SK-N-SH (cell line): ENCODE results near the gene ARPC3. TPM values are rescaled to one million over a fixed set of nuclear protein-coding genes. Genes with fewer than 3 reads are reported as not detected.

ENCODE experiments used
- CTCF ChIA-PET: fragments of 300-600, 350-600 bp; formaldehyde crosslinking; extraction: SDS; loops from one replicate; lab custom pipeline; 2021; lab: Yijun Ruan, JAX
- POLR2A ChIA-PET: fragments of 350-600 bp; sonication (Branson Sonifier 250); formaldehyde crosslinking; extraction: SDS; loops from one replicate; lab custom pipeline; 2020; ENCODE audit warnings: antibody characterized with exemption, inconsistent platforms; lab: Yijun Ruan, JAX
- DNase-seq: peaks from one replicate; pipeline ENCODE4 v3.0.0; 2012
- H2AFZ ChIP-seq: fragments of 200-600 bp; sonication (generic); 2 replicates; pipeline ENCODE4 v1.8.1; 2016; ENCODE audit warnings: antibody characterized with exemption, mild to moderate bottlenecking, low read depth
- H3F3A ChIP-seq: fragments of 200-600 bp; sonication (generic); replicated peaks from 2 replicates; pipeline ENCODE3; 2016; ENCODE audit warnings: antibody characterized with exemption, mild to moderate bottlenecking; ENCODE audit not compliant: insufficient read depth
- H3K27ac ChIP-seq, 2 experiments: fragments of 200-500 bp in 1 of 2; fragments of 200-600 bp in 1 of 2; sonication (Bioruptor generic) in 1 of 2; sonication (generic), shearing (Covaris generic) in 1 of 2; 2 replicates each; pipeline versions ENCODE4 v1.5.1 to v1.6.1; 2014 to 2016; ENCODE audit warnings: low read depth in 2 of 2, inconsistent platforms in 1 of 2, low read length in 1 of 2, mild to moderate bottlenecking in 1 of 2, mixed read lengths in 1 of 2
- H3K27me3 ChIP-seq: fragments of 200-600 bp; sonication (generic), shearing (Covaris generic); 2 replicates; pipeline ENCODE4 v1.6.1; 2016; ENCODE audit warnings: mixed run types; ENCODE audit not compliant: insufficient read depth
- H3K36me3 ChIP-seq, 2 experiments: fragments of 200-500 bp in 1 of 2; fragments of 200-600 bp in 1 of 2; sonication (Bioruptor generic) in 1 of 2; sonication (generic) in 1 of 2; replicated peaks in 1 of 2; 2 replicates each; pipeline versions ENCODE3 to v1.5.1; 2014 to 2016; ENCODE audit warnings: low read length in 1 of 2, mild to moderate bottlenecking in 1 of 2; ENCODE audit not compliant: insufficient read depth in 2 of 2, control insufficient read depth in 1 of 2
- H3K4me1 ChIP-seq, 2 experiments: fragments of 200-500 bp in 1 of 2; fragments of 200-600 bp in 1 of 2; sonication (Bioruptor generic) in 1 of 2; sonication (generic), shearing (Covaris generic) in 1 of 2; 2 replicates each; pipeline versions ENCODE4 v1.5.1 to v1.6.1; 2014 to 2016; ENCODE audit warnings: low read depth in 1 of 2, low read length in 1 of 2, mixed run types in 1 of 2; ENCODE audit not compliant: insufficient read depth in 2 of 2, control insufficient read depth in 1 of 2
- H3K4me2 ChIP-seq: fragments of 200-600 bp; sonication (generic), shearing (Covaris generic); 2 replicates; pipeline ENCODE4 v1.6.1; 2017; ENCODE audit warnings: mixed run types
- H3K4me3 ChIP-seq, 2 experiments: fragments of 200-500 bp in 1 of 2; fragments of 200-600 bp in 1 of 2; sonication (Bioruptor generic) in 1 of 2; sonication (generic), shearing (Covaris generic) in 1 of 2; 2 replicates each; pipeline versions ENCODE4 v1.5.1 to v1.8.1; 2014 to 2016; ENCODE audit warnings: low read depth in 2 of 2, inconsistent platforms in 1 of 2, low read length in 1 of 2, mild to moderate bottlenecking in 1 of 2, mixed read lengths in 1 of 2, moderate library complexity in 1 of 2
- H3K79me2 ChIP-seq: fragments of 200-600 bp; sonication (generic); 2 replicates; pipeline ENCODE4 v1.8.1; 2017; ENCODE audit warnings: mild to moderate bottlenecking; ENCODE audit not compliant: insufficient read depth
- H3K9ac ChIP-seq: fragments of 200-600 bp; sonication (generic); 2 replicates; pipeline ENCODE4 v1.6.1; 2017; ENCODE audit warnings: mixed run types
- H3K9me2 ChIP-seq: fragments of 200-600 bp; sonication (generic); 2 replicates; pipeline ENCODE4 v1.6.1; 2017; ENCODE audit warnings: mixed run types
- H3K9me3 ChIP-seq: fragments of 200-600 bp; sonication (generic); 2 replicates; pipeline ENCODE4 v1.6.1; 2017; ENCODE audit warnings: mixed run types, mild to moderate bottlenecking, moderate library complexity
- H4K20me1 ChIP-seq: fragments of 200-600 bp; sonication (generic); 2 replicates; pipeline ENCODE4 v1.6.1; 2017; ENCODE audit warnings: mild to moderate bottlenecking, mixed run types; ENCODE audit not compliant: insufficient read depth
- CHD2 ChIP-seq: fragments of 150-350 bp; IDR thresholded peaks from 2 replicates; pipeline ENCODE4 v1.6.1; 2018; ENCODE audit warnings: low read length; ENCODE audit not compliant: partially characterized antibody
- EZH2phosphoT487 ChIP-seq: fragments of 200-600 bp; sonication (generic); IDR thresholded peaks from 2 replicates; pipeline ENCODE4 v1.6.1; 2017; ENCODE audit warnings: low read depth, mixed run types, mild to moderate bottlenecking, antibody characterized with exemption, moderate library complexity, borderline replicate concordance
- FOSL2 ChIP-seq: IDR thresholded peaks from 2 replicates; pipeline ENCODE4 v1.4.0; 2012; ENCODE audit warnings: low read depth, mild to moderate bottlenecking, moderate library complexity, borderline replicate concordance
- GATA2 ChIP-seq: sonication (generic); formaldehyde crosslinking; IDR thresholded peaks from 2 replicates; pipeline ENCODE4 v1.5.0; 2020; ENCODE audit warnings: mild to moderate bottlenecking, missing genetic modification reagents
- IRF3 ChIP-seq: fragments of 150-350 bp; IDR thresholded peaks from 2 replicates; pipeline ENCODE4 v1.6.1; 2016; ENCODE audit warnings: mild to moderate bottlenecking, low read depth, low read length
- NFIC ChIP-seq: IDR thresholded peaks from 2 replicates; pipeline ENCODE4 v1.4.0; 2012; ENCODE audit warnings: borderline replicate concordance
- POLR2AphosphoS5 ChIP-seq: IDR thresholded peaks from 2 replicates; pipeline ENCODE4 v1.6.1; 2012; ENCODE audit warnings: low read depth, low read length
- RFX5 ChIP-seq: IDR thresholded peaks from 2 replicates; pipeline ENCODE4 v1.6.1; 2012; ENCODE audit warnings: mild to moderate bottlenecking, improper control_type of control experiment, low read length
- TEAD4 ChIP-seq: IDR thresholded peaks from 2 replicates; pipeline ENCODE4 v1.4.0; 2012; ENCODE audit warnings: mild to moderate bottlenecking, borderline replicate concordance; ENCODE audit not compliant: insufficient read depth
- USF2 ChIP-seq: fragments of 150-350 bp; IDR thresholded peaks from 2 replicates; pipeline ENCODE4 v1.6.1; 2017; ENCODE audit warnings: antibody characterized with exemption, low read length, low read depth, borderline replicate concordance
- YY1 ChIP-seq: IDR thresholded peaks from 2 replicates; pipeline ENCODE4 v1.4.0; 2012; ENCODE audit warnings: low read depth, mild to moderate bottlenecking
- WGBS: methylation state at CpG from one replicate; pipeline ENCODE4 v1.1.6; 2017; ENCODE audit warnings: low lambda C conversion rate; 5-methylcytosine and 5-hydroxymethylcytosine counted together
- polyA plus RNA-seq, 3 experiments: library from polyadenylated mRNA; depleted of rRNA; stranded (reverse); fragments of >200 nt; gene quantifications; 2 replicates each; pipeline ENCODE4 v1.2.3, GENCODE V29; 2012
- TF ChIP-seq, protein P1 (sequence below): IDR thresholded peaks from 2 replicates; pipeline ENCODE4 v1.4.0; 2012; ENCODE audit warnings: low read depth
- TF ChIP-seq, protein P2 (sequence below): IDR thresholded peaks from 2 replicates; pipeline ENCODE4; 2012
- TF ChIP-seq, protein P3 (sequence below): IDR thresholded peaks from 2 replicates; pipeline ENCODE4 v1.4.0; 2012; ENCODE audit warnings: low read depth, borderline replicate concordance
- TF ChIP-seq, protein P4 (sequence below): fragments of 200-600 bp; sonication (generic); IDR thresholded peaks from 2 replicates; pipeline ENCODE4 v1.6.1; 2017; ENCODE audit warnings: antibody characterized with exemption, mild to moderate bottlenecking, moderate library complexity

Gene ARPC3
- polyA plus RNA-seq, 1 of the 3 experiments (the other 2 are of a cell fraction) = 50.5 TPM

DNA sequence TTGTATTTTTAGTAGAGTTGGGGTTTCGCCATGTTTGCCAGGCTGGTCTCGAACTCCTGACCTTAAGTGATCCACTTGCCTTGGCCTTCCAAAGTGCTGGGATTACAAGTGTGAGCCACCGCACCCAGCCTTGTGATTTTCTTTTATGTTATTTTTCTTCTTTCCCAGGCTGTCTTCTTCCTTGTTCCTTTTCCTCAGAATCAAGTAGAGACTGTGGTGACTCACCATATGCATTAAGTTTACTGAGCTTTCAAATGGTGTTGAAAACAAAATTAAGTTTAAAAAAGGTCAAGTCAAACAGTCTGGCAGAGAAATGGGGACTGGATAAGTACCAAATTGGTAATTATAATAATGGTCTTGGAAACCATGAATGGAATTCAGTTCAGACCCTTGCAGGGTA is 5.7 kb downstream of the ARPC3 start:
- H3K4me1 ChIP-seq = no peaks in the 10 kb centered on the region; a peak in 1 of 4 replicates
- H3K27ac ChIP-seq = no peak overlapping the region
- H3K4me3 ChIP-seq = no peak overlapping the region
- no peak overlapping the region for H3K4me2 ChIP-seq
- no peaks in the 10 kb centered on the region for H3K9me3 ChIP-seq
- H3K9me2 ChIP-seq = no peaks in the 10 kb centered on the region
- peaks cover 21% of the 10 kb centered on the region for H3F3A ChIP-seq
- DNase-seq = no peak
- no peak overlapping the region for H3K9ac ChIP-seq
- TF ChIP-seq POLR2AphosphoS5 (no peak), EZH2phosphoT487 (no peak), NFIC (no peak), TEAD4 (no peak), GATA2 (CRISPR knock-in tag) (no peak), FOSL2 (no peak), CHD2 (no peak), IRF3 (no peak), RFX5 (no peak), USF2 (no peak), YY1 (no peak)
- TF ChIP-seq, protein P1, sequence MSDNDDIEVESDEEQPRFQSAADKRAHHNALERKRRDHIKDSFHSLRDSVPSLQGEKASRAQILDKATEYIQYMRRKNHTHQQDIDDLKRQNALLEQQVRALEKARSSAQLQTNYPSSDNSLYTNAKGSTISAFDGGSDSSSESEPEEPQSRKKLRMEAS = no peak
- TF ChIP-seq, protein P2, sequence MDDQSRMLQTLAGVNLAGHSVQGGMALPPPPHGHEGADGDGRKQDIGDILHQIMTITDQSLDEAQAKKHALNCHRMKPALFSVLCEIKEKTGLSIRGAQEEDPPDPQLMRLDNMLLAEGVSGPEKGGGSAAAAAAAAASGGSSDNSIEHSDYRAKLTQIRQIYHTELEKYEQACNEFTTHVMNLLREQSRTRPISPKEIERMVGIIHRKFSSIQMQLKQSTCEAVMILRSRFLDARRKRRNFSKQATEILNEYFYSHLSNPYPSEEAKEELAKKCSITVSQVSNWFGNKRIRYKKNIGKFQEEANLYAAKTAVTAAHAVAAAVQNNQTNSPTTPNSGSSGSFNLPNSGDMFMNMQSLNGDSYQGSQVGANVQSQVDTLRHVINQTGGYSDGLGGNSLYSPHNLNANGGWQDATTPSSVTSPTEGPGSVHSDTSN = no peak
- TF ChIP-seq, protein P3, sequence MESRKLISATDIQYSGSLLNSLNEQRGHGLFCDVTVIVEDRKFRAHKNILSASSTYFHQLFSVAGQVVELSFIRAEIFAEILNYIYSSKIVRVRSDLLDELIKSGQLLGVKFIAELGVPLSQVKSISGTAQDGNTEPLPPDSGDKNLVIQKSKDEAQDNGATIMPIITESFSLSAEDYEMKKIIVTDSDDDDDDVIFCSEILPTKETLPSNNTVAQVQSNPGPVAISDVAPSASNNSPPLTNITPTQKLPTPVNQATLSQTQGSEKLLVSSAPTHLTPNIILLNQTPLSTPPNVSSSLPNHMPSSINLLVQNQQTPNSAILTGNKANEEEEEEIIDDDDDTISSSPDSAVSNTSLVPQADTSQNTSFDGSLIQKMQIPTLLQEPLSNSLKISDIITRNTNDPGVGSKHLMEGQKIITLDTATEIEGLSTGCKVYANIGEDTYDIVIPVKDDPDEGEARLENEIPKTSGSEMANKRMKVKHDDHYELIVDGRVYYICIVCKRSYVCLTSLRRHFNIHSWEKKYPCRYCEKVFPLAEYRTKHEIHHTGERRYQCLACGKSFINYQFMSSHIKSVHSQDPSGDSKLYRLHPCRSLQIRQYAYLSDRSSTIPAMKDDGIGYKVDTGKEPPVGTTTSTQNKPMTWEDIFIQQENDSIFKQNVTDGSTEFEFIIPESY = no peak
- TF ChIP-seq, protein P4, sequence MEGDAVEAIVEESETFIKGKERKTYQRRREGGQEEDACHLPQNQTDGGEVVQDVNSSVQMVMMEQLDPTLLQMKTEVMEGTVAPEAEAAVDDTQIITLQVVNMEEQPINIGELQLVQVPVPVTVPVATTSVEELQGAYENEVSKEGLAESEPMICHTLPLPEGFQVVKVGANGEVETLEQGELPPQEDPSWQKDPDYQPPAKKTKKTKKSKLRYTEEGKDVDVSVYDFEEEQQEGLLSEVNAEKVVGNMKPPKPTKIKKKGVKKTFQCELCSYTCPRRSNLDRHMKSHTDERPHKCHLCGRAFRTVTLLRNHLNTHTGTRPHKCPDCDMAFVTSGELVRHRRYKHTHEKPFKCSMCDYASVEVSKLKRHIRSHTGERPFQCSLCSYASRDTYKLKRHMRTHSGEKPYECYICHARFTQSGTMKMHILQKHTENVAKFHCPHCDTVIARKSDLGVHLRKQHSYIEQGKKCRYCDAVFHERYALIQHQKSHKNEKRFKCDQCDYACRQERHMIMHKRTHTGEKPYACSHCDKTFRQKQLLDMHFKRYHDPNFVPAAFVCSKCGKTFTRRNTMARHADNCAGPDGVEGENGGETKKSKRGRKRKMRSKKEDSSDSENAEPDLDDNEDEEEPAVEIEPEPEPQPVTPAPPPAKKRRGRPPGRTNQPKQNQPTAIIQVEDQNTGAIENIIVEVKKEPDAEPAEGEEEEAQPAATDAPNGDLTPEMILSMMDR = no peak
- H3K27me3 ChIP-seq = no peaks in the 10 kb centered on the region
- H4K20me1 ChIP-seq = peaks cover 26% of the 10 kb centered on the region; the same call in 1 of the 2 replicates
- peaks cover 35 to 68% of the 10 kb centered on the region in 2 experiments for H3K36me3 ChIP-seq
- POLR2A ChIA-PET = no interaction called here
- WGBS = 98% methylated on average over 3 of the region's 3 CpGs
- H3K79me2 ChIP-seq = peaks cover 88% of the 10 kb centered on the region
- CTCF ChIA-PET = interaction anchor here (1.5 kb wide), 1 partner anchor 13 kb away, joined by 5 read pairs; no protein-coding TSS in a partner anchor
- H2AFZ ChIP-seq = no peak overlapping the region
